GM18517 (cell line): ENCODE data around the gene ANK3.
A peak's percentile ranks its signal among the peaks of the same experiment; 100 is the strongest.

ENCODE experiments used
- ATAC-seq: cut with Tn5 transposase; IDR thresholded peaks from one replicate; pipeline ENCODE4 v1.9.1; 2021; ENCODE audit warnings: mild to moderate bottlenecking, moderate library complexity; ENCODE audit not compliant: unreplicated experiment

ANK3 gene

GRCh38 chr10:60107308-60107976 is 282.2 kb downstream of the ANK3 start:
- ATAC-seq, result no peak

- no peak for ATAC-seq
These were observed 284.4 kb downstream of the ANK3 start for GRCh38 chr10:60105295-60105695.

GRCh38 chr10:60101821-60102220 is 287.9 kb downstream of the ANK3 start:
- no peak for ATAC-seq

GRCh38 chr10:60099998-60100747 is 289.5 kb downstream of the ANK3 start:
- peak; percentile 61 for ATAC-seq

- no peak for ATAC-seq
These were observed 290.7 kb downstream of the ANK3 start for GRCh38 chr10:60098677-60099601.

- peak; percentile 54 for ATAC-seq
These were observed 292.7 kb downstream of the ANK3 start for GRCh38 chr10:60096761-60097513.

- ATAC-seq, result no peak
These were observed 296.4 kb downstream of the ANK3 start for GRCh38 chr10:60093317-60093716.

GRCh38 chr10:60086862-60087261 is 302.8 kb downstream of the ANK3 start:
- no peak for ATAC-seq

- ATAC-seq, result no peak
These were observed 303.3 kb downstream of the ANK3 start for GRCh38 chr10:60086421-60086820.

- no peak for ATAC-seq
These were observed 306.8 kb downstream of the ANK3 start for GRCh38 chr10:60082744-60083344.

- ATAC-seq, result no peak
These were observed 307.3 kb downstream of the ANK3 start for GRCh38 chr10:60082341-60082740.

GRCh38 chr10:60073781-60074656 is 315.7 kb downstream of the ANK3 start:
- peak; percentile 88 for ATAC-seq

- no peak for ATAC-seq
These were observed 316.3 kb downstream of the ANK3 start for GRCh38 chr10:60073397-60073780.

- no peak for ATAC-seq
These were observed 320.4 kb downstream of the ANK3 start for GRCh38 chr10:60069311-60069710.

GRCh38 chr10:60050366-60050765 is 339.3 kb downstream of the ANK3 start:
- ATAC-seq, result no peak

GRCh38 chr10:60048091-60048501 is 341.6 kb downstream of the ANK3 start:
- no peak for ATAC-seq

- no peak for ATAC-seq
These were observed 344.1 kb downstream of the ANK3 start for GRCh38 chr10:60045571-60045970.

- no peak for ATAC-seq
These were observed 344.7 kb downstream of the ANK3 start for GRCh38 chr10:60044971-60045370.

- no peak for ATAC-seq
These were observed 345.4 kb downstream of the ANK3 start for GRCh38 chr10:60044242-60044641.
